PFSK-1 (cell line): ENCODE data around the gene GPD1.

Source experiments
- POLR2AphosphoS5 ChIP-seq: IDR thresholded peaks from 2 replicates; pipeline ENCODE4 v1.6.1; 2012; ENCODE audit warnings: low read depth, mild to moderate bottlenecking, control low read depth, low read length, moderate library complexity
- REST ChIP-seq, 2 experiments: IDR thresholded peaks; 2 replicates each; pipeline versions ENCODE4 v1.6.1 to v1.8.0; 2011 to 2012; ENCODE audit warnings: low read depth in 2 of 2, low read length in 2 of 2, control low read depth in 1 of 2, inconsistent platforms in 1 of 2, mild to moderate bottlenecking in 1 of 2, moderate library complexity in 1 of 2; ENCODE audit not compliant: insufficient read depth in 1 of 2
- SIN3A ChIP-seq: IDR thresholded peaks from 2 replicates; pipeline ENCODE4 v1.6.1; 2012; ENCODE audit warnings: mild to moderate bottlenecking, low read length, moderate library complexity, borderline replicate concordance; ENCODE audit not compliant: insufficient read depth
- TAF1 ChIP-seq: IDR thresholded peaks from 2 replicates; pipeline ENCODE4 v1.6.1; 2012; ENCODE audit warnings: low read length, control low read depth, borderline replicate concordance; ENCODE audit not compliant: insufficient read depth

GRCh38 chr12:50085615-50086072 lies 18.2 kb upstream of the GPD1 start:
- TF ChIP-seq TAF1 (no peak), POLR2AphosphoS5 (no peak), REST (IDR thresholded peaks at IDR 0.05; ENCODE audit: insufficient read depth in 1 of 2, low read depth in 2 of 2, low read length in 2 of 2) (no peak), SIN3A (no peak)
